HEK293 (cell line): ENCODE measurements around the gene SLC12A4.

Experiments
- CTCF ChIA-PET: fragments of 350-600 bp; formaldehyde crosslinking; extraction: SDS; loops from one replicate; lab custom pipeline; 2021; ENCODE audit warnings: antibody characterized with exemption; lab: Yijun Ruan, JAX
- POLR2A ChIA-PET: fragments of 300-600 bp; formaldehyde crosslinking; extraction: SDS; loops from one replicate; lab custom pipeline; 2020; ENCODE audit warnings: antibody characterized with exemption, inconsistent platforms; lab: Yijun Ruan, JAX
- H3K27ac ChIP-seq: fragments of 200-500 bp; sonication (Bioruptor generic); 2 replicates; pipeline ENCODE4 v1.5.1; 2014; ENCODE audit warnings: low read depth, low read length, control low read depth, inconsistent platforms; ENCODE audit errors: extremely low read depth
- H3K36me3 ChIP-seq, 2 experiments: fragments of 200-500 bp in 1 of 2; sonication (Bioruptor generic) in 1 of 2; 1 replicate in 1 of 2; 2 replicates in 1 of 2; pipeline ENCODE4 v1.5.1; 2014 to 2017; ENCODE audit warnings: inconsistent platforms in 2 of 2, low read length in 2 of 2; ENCODE audit not compliant: control insufficient read depth in 2 of 2, insufficient read depth in 1 of 2
- H3K4me1 ChIP-seq: fragments of 200-500 bp; sonication (Bioruptor generic); 2 replicates; pipeline ENCODE4 v1.5.1; 2014; ENCODE audit warnings: mild to moderate bottlenecking, low read length, inconsistent platforms; ENCODE audit not compliant: control insufficient read depth, insufficient read depth
- H3K4me3 ChIP-seq: 2 replicates; pipeline ENCODE4 v1.5.1; 2011; ENCODE audit warnings: low read depth, mild to moderate bottlenecking, control low read depth, low read length, moderate library complexity
- H3K9me3 ChIP-seq: fragments of 200-500 bp; sonication (Bioruptor generic); 2 replicates; pipeline ENCODE4 v1.5.1; 2014; ENCODE audit warnings: low read depth, low read length, inconsistent platforms; ENCODE audit not compliant: control insufficient read depth, insufficient read depth
- GLIS2 ChIP-seq: fragments of 450-650 bp; formaldehyde crosslinking; IDR thresholded peaks from 2 replicates; pipeline ENCODE4 v1.5.1; 2016; ENCODE audit warnings: missing biosample characterization, missing genetic modification characterization
- KLF16 ChIP-seq: fragments of 450-650 bp; formaldehyde crosslinking; IDR thresholded peaks from 2 replicates; pipeline ENCODE4 v1.5.1; 2017; ENCODE audit warnings: missing biosample characterization, missing genetic modification characterization
- PATZ1 ChIP-seq: fragments of 450-650 bp; formaldehyde crosslinking; IDR thresholded peaks from 2 replicates; pipeline ENCODE4 v1.5.1; 2016; ENCODE audit warnings: missing biosample characterization, missing genetic modification characterization
- PRDM1 ChIP-seq: fragments of 450-650 bp; formaldehyde crosslinking; IDR thresholded peaks from 2 replicates; pipeline ENCODE4; 2016; ENCODE audit warnings: missing biosample characterization, missing genetic modification characterization
- SP2 ChIP-seq: fragments of 450-650 bp; formaldehyde crosslinking; IDR thresholded peaks from 2 replicates; pipeline ENCODE4 v1.5.1; 2016; ENCODE audit warnings: missing biosample characterization, missing genetic modification characterization
- SP3 ChIP-seq: fragments of 450-650 bp; formaldehyde crosslinking; IDR thresholded peaks from 2 replicates; pipeline ENCODE4 v1.5.1; 2016; ENCODE audit warnings: missing biosample characterization, missing genetic modification characterization
- ZBTB17 ChIP-seq: fragments of 450-650 bp; formaldehyde crosslinking; IDR thresholded peaks from 2 replicates; pipeline ENCODE4 v1.5.1; 2016; ENCODE audit warnings: missing biosample characterization, missing genetic modification characterization
- ZBTB20 ChIP-seq: fragments of 450-650 bp; formaldehyde crosslinking; IDR thresholded peaks from 2 replicates; pipeline ENCODE4 v1.5.1; 2016; ENCODE audit warnings: missing biosample characterization, missing genetic modification characterization
- ZBTB6 ChIP-seq: fragments of 450-650 bp; formaldehyde crosslinking; IDR thresholded peaks from 2 replicates; pipeline ENCODE4 v1.5.1; 2017; ENCODE audit warnings: missing biosample characterization, missing genetic modification characterization
- ZEB2 ChIP-seq: fragments of 450-650 bp; formaldehyde crosslinking; IDR thresholded peaks from 2 replicates; pipeline ENCODE4 v1.5.1; 2016; ENCODE audit warnings: missing biosample characterization, missing genetic modification characterization
- ZNF2 ChIP-seq: fragments of 450-650 bp; formaldehyde crosslinking; IDR thresholded peaks from 2 replicates; pipeline ENCODE4 v1.5.1; 2016; ENCODE audit warnings: missing biosample characterization, missing genetic modification characterization
- ZNF24 ChIP-seq: fragments of 450-650 bp; formaldehyde crosslinking; IDR thresholded peaks from 2 replicates; pipeline ENCODE4 v1.5.1; 2016; ENCODE audit warnings: missing biosample characterization, missing genetic modification characterization
- ZNF335 ChIP-seq: fragments of 450-650 bp; formaldehyde crosslinking; conservative IDR thresholded peaks from 2 replicates; pipeline ENCODE4 v1.5.1; 2016; ENCODE audit warnings: missing biosample characterization, missing genetic modification characterization
- ZNF423 ChIP-seq: fragments of 450-650 bp; formaldehyde crosslinking; IDR thresholded peaks from 2 replicates; pipeline ENCODE4 v1.5.1; 2016; ENCODE audit warnings: missing biosample characterization, missing genetic modification characterization
- ZNF585B ChIP-seq: fragments of 450-650 bp; formaldehyde crosslinking; IDR thresholded peaks from 2 replicates; pipeline ENCODE4 v1.5.1; 2016; ENCODE audit warnings: missing biosample characterization, missing genetic modification characterization
- ZNF777 ChIP-seq: fragments of 450-650 bp; formaldehyde crosslinking; IDR thresholded peaks from 2 replicates; pipeline ENCODE4 v1.5.1; 2017; ENCODE audit warnings: missing biosample characterization, missing genetic modification characterization, borderline replicate concordance
- ZNF791 ChIP-seq: fragments of 450-650 bp; formaldehyde crosslinking; IDR thresholded peaks from 2 replicates; pipeline ENCODE4 v1.5.1; 2016; ENCODE audit warnings: missing biosample characterization, missing genetic modification characterization

Gene SLC12A4

GRCh38 chr16:67993207-67994039 is 25.0 kb upstream of the SLC12A4 start (continued):
- 0 out of 2 replicates have a peak, but pooled peaks have one; percentile 41 for TF ChIP-seq ZEB2 (tag by site-specific recombination)
- 0 out of 2 replicates have a peak, but pooled peaks have one; percentile 48 for TF ChIP-seq ZNF2 (tag by site-specific recombination)
- TF ChIP-seq ZBTB20 (tag by site-specific recombination) = peak; percentile 15; the same call in 1 of the 2 replicates
- peak; percentile 71 for TF ChIP-seq KLF16
- peak; percentile 65 for TF ChIP-seq SP2
- TF ChIP-seq ZNF423 (tag by site-specific recombination) = peak; percentile 80
- 0 out of 2 replicates have a peak, but pooled peaks have one; percentile 38 for TF ChIP-seq ZBTB6
- TF ChIP-seq PATZ1 (tag by site-specific recombination) = peak; percentile 61
- peak; percentile 54 for TF ChIP-seq SP3 (tag by site-specific recombination)
- TF ChIP-seq ZNF335 = peak; percentile 55
- peak; percentile 87 for TF ChIP-seq GLIS2 (tag by site-specific recombination)

DNA sequence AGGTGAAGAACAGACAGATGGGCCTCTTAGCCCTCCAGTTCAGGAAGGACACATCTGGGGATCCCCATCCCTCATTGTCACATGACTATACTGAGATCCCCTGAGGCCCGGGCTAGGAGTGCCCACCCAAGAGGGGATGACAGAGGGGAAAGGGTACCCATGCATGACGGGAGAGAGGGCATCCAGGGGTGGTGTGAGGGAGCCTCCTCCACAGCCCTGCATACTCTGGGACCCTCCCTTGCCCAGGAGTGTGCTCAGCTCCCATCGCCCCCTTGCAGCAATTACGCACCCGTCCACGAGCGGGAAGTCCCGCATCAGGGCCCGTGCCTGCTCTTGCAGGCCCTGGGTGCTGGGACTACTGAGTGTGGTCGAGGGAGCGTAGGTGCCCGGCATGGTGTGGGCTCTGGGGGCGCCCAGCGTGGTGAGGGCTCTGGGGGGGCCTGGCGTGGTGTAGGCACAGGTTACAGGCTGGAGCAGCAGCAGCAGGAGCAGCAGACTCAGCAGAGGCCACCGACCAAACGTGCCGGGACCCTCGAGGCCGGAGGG is 24.3 kb upstream of the SLC12A4 start:
- no peak overlapping the region for H3K27ac ChIP-seq
- POLR2A ChIA-PET = no interaction called here
- no peaks in the 10 kb centered on the region for H3K9me3 ChIP-seq
- TF ChIP-seq ZNF777 (tag by site-specific recombination) (0 out of 2 replicates have a peak, but pooled peaks have one; percentile 43), ZBTB17 (no peak)
- H3K36me3 ChIP-seq = no peaks in the 10 kb centered on the region
- H3K4me3 ChIP-seq = no peak overlapping the region
- CTCF ChIA-PET = interaction anchor here (0.6 to 1.5 kb wide), 10 partner anchors 9 to 699 kb away, joined by 3 to 12 read pairs (median 4); partner anchors contain the start of gene DPEP3
- no peaks in the 10 kb centered on the region for H3K4me1 ChIP-seq

DNA sequence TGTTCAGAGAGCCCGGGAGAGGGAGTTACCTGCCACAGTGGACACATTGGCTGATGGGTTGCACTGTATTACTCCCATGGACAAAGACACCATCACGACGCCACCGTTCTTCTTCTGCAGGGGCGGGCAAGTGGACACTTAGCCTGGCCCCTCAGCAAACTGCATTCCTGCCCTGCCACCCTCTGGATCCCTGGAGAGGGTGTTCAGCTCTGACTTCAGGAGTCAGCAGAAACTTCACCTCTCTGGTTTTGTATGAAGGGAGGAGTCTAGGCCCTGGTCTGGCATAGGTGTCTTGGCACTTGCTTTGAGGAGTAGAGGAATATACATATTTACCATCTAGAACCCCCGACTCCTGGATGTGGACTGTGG is 21.6 kb upstream of the SLC12A4 start:
- POLR2A ChIA-PET = no interaction called here
- no peaks in the 10 kb centered on the region for H3K36me3 ChIP-seq
- H3K9me3 ChIP-seq = no peaks in the 10 kb centered on the region
- CTCF ChIA-PET = interaction anchor here (1.2 kb wide), 1 partner anchor 51 kb away, joined by 6 read pairs; no protein-coding TSS in a partner anchor
- no peaks in the 10 kb centered on the region for H3K4me1 ChIP-seq
- TF ChIP-seq ZNF585B (tag by site-specific recombination) (no peak), ZNF24 (no peak), ZNF791 (tag by site-specific recombination) (no peak), PRDM1 (tag by site-specific recombination) (no peak)
- H3K27ac ChIP-seq = no peak overlapping the region
- no peak overlapping the region for H3K4me3 ChIP-seq
